K562 (cell line): ENCODE measurements around the gene RYK. TPM values are rescaled to one million over a fixed set of nuclear protein-coding genes. Genes with fewer than 3 reads are reported as not detected.
A peak's percentile ranks its signal among the peaks of the same experiment; 100 is the strongest.

Source experiments
- ATAC-seq: fragments of 200-7000 bp; cut with Tn5 transposase; 3 replicates; pipeline ENCODE4 v1.9.1; 2020; ENCODE audit warnings: moderate library complexity
- BruUV-seq: library from RNA; stranded (reverse); fragments of 400-500 nt; replicated peaks from 2 replicates; lab custom pipeline; 2021; lab: Mats Ljungman, UMichigan
- CTCF ChIA-PET: fragments of 300-600 bp; formaldehyde crosslinking; extraction: SDS; loops from one replicate; lab custom pipeline; 2021; ENCODE audit warnings: low intra/inter-chr PET ratio; lab: Yijun Ruan, JAX
- POLR2A ChIA-PET: fragments of 300-600, 350-650 bp; sonication (Branson Sonifier 250); formaldehyde crosslinking; extraction: SDS; loops from one replicate; lab custom pipeline; 2021; ENCODE audit warnings: antibody characterized with exemption, inconsistent platforms; lab: Yijun Ruan, JAX
- DNase-seq, 4 experiments: peaks; one replicate each; pipeline versions ENCODE4 v3.0.0 to v3.0.0-alpha.2; 2011 to 2018; ENCODE audit warnings: low spot score in 3 of 4, mixed read lengths in 3 of 4; ENCODE audit errors: extremely low read depth in 1 of 4
- FAIRE-seq: peaks from 2 replicates; lab custom pipeline; 2011; peaks lifted over from hg19 to GRCh38; lab: Jason Lieb, UNC
- H2AFZ ChIP-seq: 2 replicates; pipeline ENCODE4 v1.6.0; 2011; ENCODE audit warnings: low read depth, low read length, control low read depth, inconsistent platforms
- H3K27ac ChIP-seq: fragments of 200-600 bp; 3 replicates; pipeline ENCODE4 v1.8.0; 2011; ENCODE audit warnings: low read depth, mild to moderate bottlenecking, control low read depth, inconsistent platforms, low read length, moderate library complexity, mixed read lengths; ENCODE audit errors: extremely low read depth
- H3K27me3 ChIP-seq, 2 experiments: fragments of 300-600 bp in 1 of 2; 2 replicates in 1 of 2; 3 replicates in 1 of 2; pipeline versions ENCODE4 v1.6.0 to v1.8.0; 2011; ENCODE audit warnings: inconsistent platforms in 2 of 2, low read length in 2 of 2, mild to moderate bottlenecking in 1 of 2, mixed read lengths in 1 of 2, moderate library complexity in 1 of 2; ENCODE audit not compliant: control insufficient read depth in 2 of 2, insufficient read depth in 2 of 2
- H3K36me3 ChIP-seq: fragments of 300-600 bp; 3 replicates; pipeline ENCODE4 v1.8.0; 2011; ENCODE audit warnings: mild to moderate bottlenecking, low read length, inconsistent platforms; ENCODE audit not compliant: control insufficient read depth, insufficient read depth
- H3K4me1 ChIP-seq, 2 experiments: fragments of 200-600 bp in 1 of 2; replicated peaks in 1 of 2; 2 replicates in 1 of 2; 3 replicates in 1 of 2; pipeline versions ENCODE4 v1.5.1 to v1.8.0; 2011; ENCODE audit warnings: inconsistent platforms in 2 of 2, low read length in 2 of 2, mild to moderate bottlenecking in 1 of 2, mixed read lengths in 1 of 2, moderate library complexity in 1 of 2; ENCODE audit not compliant: control insufficient read depth in 2 of 2, insufficient read depth in 2 of 2
- H3K4me2 ChIP-seq: 2 replicates; pipeline ENCODE4 v1.6.1; 2011; ENCODE audit warnings: low read length, control low read depth, inconsistent platforms, mixed read lengths; ENCODE audit not compliant: insufficient read depth
- H3K4me3 ChIP-seq: fragments of 200-600 bp; sonication (generic), shearing (Covaris generic); 2 replicates; pipeline ENCODE4 v1.5.1; 2016; ENCODE audit warnings: control low read depth, inconsistent platforms
- H3K79me2 ChIP-seq: fragments of 200-600 bp; 3 replicates; pipeline ENCODE4 v1.8.0; 2011; ENCODE audit warnings: low read length, inconsistent platforms; ENCODE audit not compliant: control insufficient read depth, insufficient read depth
- H3K9ac ChIP-seq, 2 experiments: 2 replicates each; pipeline versions ENCODE4 v1.6.0 to v1.6.1; 2011; ENCODE audit warnings: low read depth in 2 of 2, low read length in 2 of 2, control low read depth in 1 of 2, inconsistent platforms in 1 of 2, mild to moderate bottlenecking in 1 of 2, mixed read lengths in 1 of 2; ENCODE audit not compliant: insufficient read depth in 1 of 2
- H3K9me1 ChIP-seq: one replicate; pipeline ENCODE4 v1.6.0; 2011; ENCODE audit warnings: inconsistent platforms, mild to moderate bottlenecking, low read length, moderate library complexity; ENCODE audit not compliant: control insufficient read depth, insufficient read depth
- H3K9me3 ChIP-seq: replicated peaks from 2 replicates; pipeline ENCODE4 v1.5.1; 2011; ENCODE audit warnings: low read depth, low read length, inconsistent platforms; ENCODE audit not compliant: control insufficient read depth, insufficient read depth
- H4K20me1 ChIP-seq: replicated peaks from 2 replicates; pipeline ENCODE4 v1.6.1; 2011; ENCODE audit warnings: low read length, inconsistent platforms, mixed read lengths; ENCODE audit not compliant: control insufficient read depth, insufficient read depth
- ARHGAP35 ChIP-seq: fragments of 450-650 bp; IDR thresholded peaks from 2 replicates; pipeline ENCODE4 v1.6.1; 2018; ENCODE audit not compliant: partially characterized antibody
- BRD4 ChIP-seq: fragments of 200-600 bp; sonication (generic); IDR thresholded peaks from 2 replicates; pipeline ENCODE4 v1.6.1; 2017; ENCODE audit warnings: inconsistent platforms
- HIVEP1 ChIP-seq: fragments of 250-450 bp; sonication (Bioruptor Pico); IDR thresholded peaks from 2 replicates; pipeline ENCODE4 v1.4.0; 2020; ENCODE audit warnings: mild to moderate bottlenecking
- HNRNPK ChIP-seq: fragments of 200-400 bp; formaldehyde crosslinking; IDR thresholded peaks from one replicate; pipeline ENCODE4 v1.6.1; 2018; ENCODE audit warnings: mild to moderate bottlenecking, low read depth, low read length; ENCODE audit not compliant: poor library complexity, severe bottlenecking
- KAT8 ChIP-seq: fragments of 450-650 bp; IDR thresholded peaks from 2 replicates; pipeline ENCODE4 v1.6.1; 2016; ENCODE audit warnings: low read depth, mild to moderate bottlenecking
- MYC ChIP-seq, 2 experiments: fragments of 250-450 bp in 1 of 2; sonication (Bioruptor Pico) in 1 of 2; IDR thresholded peaks; 2 replicates each; pipeline versions ENCODE4 v1.5.1 to v1.6.1; 2012 to 2021; ENCODE audit warnings: low read depth in 2 of 2, borderline replicate concordance in 1 of 2, improper control_type of control experiment in 1 of 2, low read length in 1 of 2, mild to moderate bottlenecking in 1 of 2, moderate library complexity in 1 of 2
- RBBP5 ChIP-seq: fragments of 200-600 bp; sonication (generic); IDR thresholded peaks from 2 replicates; pipeline ENCODE4 v1.6.1; 2012; ENCODE audit warnings: borderline replicate concordance, mild to moderate bottlenecking, low read length, control low read depth, inconsistent platforms; ENCODE audit not compliant: insufficient read depth, poor library complexity, severe bottlenecking
- RBM14 ChIP-seq: fragments of 200-400 bp; formaldehyde crosslinking; IDR thresholded peaks from 2 replicates; pipeline ENCODE4 v1.6.1; 2018; ENCODE audit warnings: low read depth, mild to moderate bottlenecking, low read length, moderate library complexity, borderline replicate concordance; ENCODE audit not compliant: insufficient read depth
- RBM22 ChIP-seq: fragments of 200-400 bp; formaldehyde crosslinking; IDR thresholded peaks from 2 replicates; pipeline ENCODE4 v1.6.1; 2018; ENCODE audit warnings: low read length, low read depth; ENCODE audit not compliant: poor library complexity, severe bottlenecking
- in situ Hi-C: fragments of 300-500 bp; cut with MboI; formaldehyde crosslinking; loops from 4 replicates; pipeline ENCODE4 v1.15.0; 2018; ENCODE audit warnings: inconsistent platforms, mixed read lengths
- intact Hi-C: fragments of 100-400 bp; cut with micrococcal nuclease; formaldehyde crosslinking; loops from 2 replicates; pipeline ENCODE4 v1.14.2; 2022
- polyA plus RNA-seq, 8 experiments: library from polyadenylated mRNA; depleted of rRNA in 4 of 8; stranded (reverse) in 5 of 8; unstranded in 3 of 8; fragments of >200 nt; fragmentation: Nextera tagmentation in 2 of 8; fragmentation: Illumina TruSeq in 1 of 8; extraction: Ambion mirVana in 2 of 8; extraction: Trizol in 1 of 8; gene quantifications; 2 replicates each; pipeline versions ENCODE4 v1.2.1 to v1.2.3, GENCODE V29; 2011 to 2014; ENCODE audit warnings: inconsistent platforms in 1 of 8, missing spikeins in 1 of 8
- total RNA-seq, 7 experiments: library from RNA; depleted of rRNA in 6 of 7; stranded (reverse); fragments of >200 nt in 6 of 7; fragmentation: Illumina TruSeq in 2 of 7; extraction: Trizol in 2 of 7; gene quantifications; 2 replicates each; pipeline versions ENCODE4 v1.2.1 to v1.2.3, GENCODE V29; 2011 to 2021; ENCODE audit warnings: low replicate concordance in 1 of 7
- TF ChIP-seq, protein P1 (sequence below): fragments of 250-450 bp; sonication (Bioruptor Pico); IDR thresholded peaks from 2 replicates; pipeline ENCODE4 v1.4.0; 2020; ENCODE audit warnings: borderline replicate concordance
- TF ChIP-seq, protein P2 (sequence below), 2 experiments: fragments of 450-650 bp; conservative IDR thresholded peaks; 2 replicates each; pipeline ENCODE4 v1.6.1; 2017; ENCODE audit warnings: mild to moderate bottlenecking in 2 of 2, moderate library complexity in 2 of 2
- TF ChIP-seq, protein P3 (sequence below): fragments of 250-450 bp; sonication (Bioruptor Pico); IDR thresholded peaks from 2 replicates; pipeline ENCODE4 v1.9.0; 2021; ENCODE audit warnings: mild to moderate bottlenecking

RYK gene
- total and polyA plus RNA-seq, 9 of the 15 experiments (the other 6 are each of a cell fraction or from before 2014, with no cell fraction given) = 4.2 to 29.5 (median 16.6) TPM

DNA sequence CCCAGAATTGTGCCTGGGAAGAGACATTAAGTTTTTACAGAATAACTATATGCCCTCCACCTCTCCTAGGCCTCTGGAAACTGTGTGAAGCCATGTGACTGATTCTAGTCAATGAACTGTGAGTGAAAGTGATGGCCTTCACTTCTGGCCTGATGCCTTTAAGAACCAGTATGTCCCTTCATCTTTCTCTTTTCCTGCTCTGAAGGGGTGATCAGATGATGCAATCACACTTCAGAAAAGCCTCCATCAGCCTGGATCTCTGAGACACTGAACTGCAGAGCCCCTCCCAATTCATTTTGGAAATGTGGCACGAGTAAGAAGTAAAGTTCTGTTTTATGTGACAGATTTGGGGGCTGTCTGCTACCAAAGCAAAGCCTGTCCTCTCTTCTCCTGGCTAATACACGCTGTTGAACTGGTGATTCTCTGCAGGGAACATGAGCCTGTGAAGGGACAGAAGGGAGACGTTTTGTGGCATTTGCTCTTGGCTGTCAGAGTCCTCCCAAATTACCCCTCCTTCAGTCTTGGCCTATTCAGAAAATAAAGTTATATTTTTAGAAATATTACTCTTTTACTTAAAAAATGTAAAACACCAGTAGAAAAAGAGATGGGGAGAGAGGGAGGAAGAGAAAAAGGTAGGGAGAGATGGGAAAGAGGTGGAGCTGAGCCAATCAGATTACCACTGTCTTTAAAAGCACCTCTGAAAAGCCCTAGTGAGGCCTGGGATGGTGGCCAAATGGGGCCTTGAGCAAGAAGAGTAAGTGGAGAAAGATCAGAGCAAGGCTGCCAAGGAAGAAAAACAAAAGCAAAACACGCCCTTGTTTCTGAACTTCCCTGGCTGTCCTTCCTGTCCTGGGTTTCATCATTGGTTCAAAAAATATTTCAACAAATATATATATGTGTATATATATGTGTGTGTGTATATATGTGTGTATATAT, 40.9 kb upstream of the RYK start (continued):
- TF ChIP-seq, protein P1, sequence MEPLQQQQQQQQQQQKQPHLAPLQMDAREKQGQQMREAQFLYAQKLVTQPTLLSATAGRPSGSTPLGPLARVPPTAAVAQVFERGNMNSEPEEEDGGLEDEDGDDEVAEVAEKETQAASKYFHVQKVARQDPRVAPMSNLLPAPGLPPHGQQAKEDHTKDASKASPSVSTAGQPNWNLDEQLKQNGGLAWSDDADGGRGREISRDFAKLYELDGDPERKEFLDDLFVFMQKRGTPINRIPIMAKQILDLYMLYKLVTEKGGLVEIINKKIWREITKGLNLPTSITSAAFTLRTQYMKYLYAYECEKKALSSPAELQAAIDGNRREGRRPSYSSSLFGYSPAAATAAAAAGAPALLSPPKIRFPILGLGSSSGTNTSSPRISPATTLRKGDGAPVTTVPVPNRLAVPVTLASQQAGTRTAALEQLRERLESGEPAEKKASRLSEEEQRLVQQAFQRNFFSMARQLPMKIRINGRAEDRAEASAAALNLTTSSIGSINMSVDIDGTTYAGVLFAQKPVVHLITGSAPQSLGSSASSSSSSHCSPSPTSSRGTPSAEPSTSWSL = no peak
- TF ChIP-seq MYC (IDR thresholded peaks at IDR 0.05; ENCODE audit: low read depth, low read length) (0 out of 2 replicates have a peak, but pooled peaks have one; percentile 16), MYC (CRISPR knock-in tag; IDR thresholded peaks at IDR 0.05; ENCODE audit: borderline replicate concordance, low read depth) (no peak), RBBP5 (no peak), RBM22 (no peak)

DNA sequence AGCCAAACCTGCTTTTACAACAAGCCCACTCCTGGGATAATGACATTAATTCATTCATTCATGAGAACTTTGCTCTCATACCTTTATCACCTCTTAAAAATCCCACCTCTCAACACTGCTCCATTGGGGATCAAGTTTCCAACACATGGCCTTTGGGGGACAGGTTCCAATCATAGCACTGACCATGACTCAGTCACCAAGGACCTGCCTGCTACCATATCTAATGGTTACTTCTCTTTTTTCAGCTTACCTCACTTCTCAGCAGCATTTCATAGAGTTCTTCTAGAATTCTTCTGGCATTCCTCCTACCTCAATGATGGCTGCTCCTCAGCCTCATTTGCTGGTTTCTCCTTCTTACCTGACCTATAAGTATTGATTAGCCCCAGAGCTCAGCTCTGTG, 36.9 kb upstream of the RYK start:
- CTCF ChIA-PET = no interaction called here
- intact Hi-C loops = no loop called here
- TF ChIP-seq, protein P2, sequence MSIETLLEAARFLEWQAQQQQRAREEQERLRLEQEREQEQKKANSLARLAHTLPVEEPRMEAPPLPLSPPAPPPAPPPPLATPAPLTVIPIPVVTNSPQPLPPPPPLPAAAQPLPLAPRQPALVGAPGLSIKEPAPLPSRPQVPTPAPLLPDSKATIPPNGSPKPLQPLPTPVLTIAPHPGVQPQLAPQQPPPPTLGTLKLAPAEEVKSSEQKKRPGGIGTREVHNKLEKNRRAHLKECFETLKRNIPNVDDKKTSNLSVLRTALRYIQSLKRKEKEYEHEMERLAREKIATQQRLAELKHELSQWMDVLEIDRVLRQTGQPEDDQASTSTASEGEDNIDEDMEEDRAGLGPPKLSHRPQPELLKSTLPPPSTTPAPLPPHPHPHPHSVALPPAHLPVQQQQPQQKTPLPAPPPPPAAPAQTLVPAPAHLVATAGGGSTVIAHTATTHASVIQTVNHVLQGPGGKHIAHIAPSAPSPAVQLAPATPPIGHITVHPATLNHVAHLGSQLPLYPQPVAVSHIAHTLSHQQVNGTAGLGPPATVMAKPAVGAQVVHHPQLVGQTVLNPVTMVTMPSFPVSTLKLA (conservative IDR thresholded peaks at IDR 0.05) = no peak
- TF ChIP-seq RBM14 (no peak), ARHGAP35 (no peak), BRD4 (no peak), HIVEP1 (no peak), HNRNPK (no peak), KAT8 (no peak)
- TF ChIP-seq, protein P3, sequence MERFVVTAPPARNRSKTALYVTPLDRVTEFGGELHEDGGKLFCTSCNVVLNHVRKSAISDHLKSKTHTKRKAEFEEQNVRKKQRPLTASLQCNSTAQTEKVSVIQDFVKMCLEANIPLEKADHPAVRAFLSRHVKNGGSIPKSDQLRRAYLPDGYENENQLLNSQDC = no peak

More for the DNA sequence above, 36.9 kb upstream of the RYK start:
- H3K27me3 ChIP-seq = no peaks in the 10 kb centered on the region; a peak in 1 of 5 replicates
- no peaks in the 10 kb centered on the region for H4K20me1 ChIP-seq
- H3K4me2 ChIP-seq = no peak overlapping the region
- BruUV-seq = no TSS peak
- FAIRE-seq (no peak), ATAC-seq (no peak), DNase-seq (no peak)
- POLR2A ChIA-PET = no interaction called here
- H3K27ac ChIP-seq = no peak overlapping the region
- no peak overlapping the region for H3K9ac ChIP-seq
- H2AFZ ChIP-seq = no peak overlapping the region
- no peak overlapping the region for H3K4me3 ChIP-seq
- in situ Hi-C loops = no loop called here
- peaks cover 0 to 7% of the 10 kb centered on the region in 2 experiments; a peak in 3 of 5 replicates for H3K4me1 ChIP-seq
- no peaks in the 10 kb centered on the region for H3K36me3 ChIP-seq
- H3K9me3 ChIP-seq = no peaks in the 10 kb centered on the region
- H3K79me2 ChIP-seq = no peaks in the 10 kb centered on the region
- H3K9me1 ChIP-seq = no peaks in the 10 kb centered on the region
